GM18867 (cell line): ENCODE measurements around the gene TEKT5.
"Not testable (repeated sequence)": the region's sequence is repeated elsewhere in the genome, so short reads cannot be mapped to it uniquely, and the experiment has no call there.

Experiments
- ATAC-seq: cut with Tn5 transposase; IDR thresholded peaks from one replicate; pipeline ENCODE4 v1.9.1; 2021; ENCODE audit warnings: mild to moderate bottlenecking, moderate library complexity; ENCODE audit not compliant: unreplicated experiment

TEKT5 gene

GRCh38 chr16:10685709-10686108, 9.0 kb downstream of the TEKT5 start:
- no peak for ATAC-seq

GRCh38 chr16:10684511-10685151, 10.1 kb downstream of the TEKT5 start:
- no peak for ATAC-seq

GRCh38 chr16:10683170-10683569, 11.6 kb downstream of the TEKT5 start:
- no peak for ATAC-seq

GRCh38 chr16:10682604-10683003, 12.1 kb downstream of the TEKT5 start:
- ATAC-seq: no peak

- ATAC-seq: no peak
Observed at GRCh38 chr16:10681310-10682308, 13.1 kb downstream of the TEKT5 start.

GRCh38 chr16:10679921-10680320, 14.8 kb downstream of the TEKT5 start:
- ATAC-seq: no peak

GRCh38 chr16:10679441-10679840, 15.3 kb downstream of the TEKT5 start:
- ATAC-seq: not testable (repeated sequence)

GRCh38 chr16:10678655-10679054, 16.1 kb downstream of the TEKT5 start:
- ATAC-seq: no peak

- no peak for ATAC-seq
Observed at GRCh38 chr16:10676284-10676683, 18.4 kb downstream of the TEKT5 start.

- ATAC-seq: no peak
Observed at GRCh38 chr16:10675861-10676260, 18.9 kb downstream of the TEKT5 start.

GRCh38 chr16:10675216-10675615, 19.5 kb downstream of the TEKT5 start:
- ATAC-seq: no peak

- no peak for ATAC-seq
Observed at GRCh38 chr16:10671729-10672128, 23.0 kb downstream of the TEKT5 start.

GRCh38 chr16:10669791-10670190, 24.9 kb downstream of the TEKT5 start:
- no peak for ATAC-seq

GRCh38 chr16:10668322-10669045, 26.2 kb downstream of the TEKT5 start:
- ATAC-seq: no peak

GRCh38 chr16:10667239-10667638, 27.5 kb downstream of the TEKT5 start:
- ATAC-seq: no peak

- ATAC-seq: no peak
Observed at GRCh38 chr16:10666291-10666690, 28.4 kb downstream of the TEKT5 start.

GRCh38 chr16:10665166-10665565, 29.6 kb downstream of the TEKT5 start:
- ATAC-seq: no peak

- no peak for ATAC-seq
Observed at GRCh38 chr16:10664720-10665126, 30.0 kb downstream of the TEKT5 start.

GRCh38 chr16:10663744-10664143, 31.0 kb downstream of the TEKT5 start:
- no peak for ATAC-seq

- no peak for ATAC-seq
Observed at GRCh38 chr16:10663146-10663545, 31.6 kb downstream of the TEKT5 start.

GRCh38 chr16:10662212-10662611, 32.5 kb downstream of the TEKT5 start:
- ATAC-seq: no peak
